NCI-H1694 (cell line): ENCODE results near the gene STON2.

Source experiments
- DNase-seq: peaks from one replicate; lab custom pipeline; 2025; lab: John Stamatoyannopoulos, UW

Gene STON2

GRCh38 chr14:81220830-81221578, 179.1 kb downstream of the STON2 start, which contains the start of gene GTF2A1:
GTF2A1 (minus strand) TSS chr14:81220959; CDS start chr14:81220518, 441 bp downstream.
- DNase-seq: peak; percentile 99

- no peak for DNase-seq
Measured at GRCh38 chr14:81220580-81220829, 179.6 kb downstream of the STON2 start.

GRCh38 chr14:81219759-81220579, 180.2 kb downstream of the STON2 start:
- peak; percentile 61 for DNase-seq

GRCh38 chr14:81219210-81219758, 180.8 kb downstream of the STON2 start:
- peak; percentile 100 for DNase-seq

- peak; percentile 52 for DNase-seq
Measured at GRCh38 chr14:81211844-81212243, 188.3 kb downstream of the STON2 start.
